Neutrophil (primary cell): ENCODE data around the gene STN1.

Experiments
- H3K27ac ChIP-seq: fragments of 200-600 bp; sonication (generic); 2 replicates; pipeline ENCODE4 v1.5.1; 2016; ENCODE audit warnings: mild to moderate bottlenecking, moderate library complexity
- H3K27me3 ChIP-seq: fragments of 200-600 bp; sonication (generic); 2 replicates; pipeline ENCODE4 v1.6.0; 2016; ENCODE audit warnings: mild to moderate bottlenecking
- H3K36me3 ChIP-seq: fragments of 200-600 bp; sonication (generic); 2 replicates; pipeline ENCODE4 v1.5.1; 2017
- H3K4me1 ChIP-seq, 2 experiments: fragments of 200-600 bp in 1 of 2; sonication (generic) in 1 of 2; 1 replicate in 1 of 2; 2 replicates in 1 of 2; pipeline versions ENCODE4 v1.5.1 to v1.6.1; 2013 to 2016; ENCODE audit warnings: low read depth in 1 of 2, low read length in 1 of 2, mild to moderate bottlenecking in 1 of 2, moderate library complexity in 1 of 2; ENCODE audit not compliant: control insufficient read depth in 1 of 2, insufficient read depth in 1 of 2
- H3K4me3 ChIP-seq, 2 experiments: fragments of 200-600 bp in 1 of 2; sonication (generic) in 1 of 2; 1 replicate in 1 of 2; 2 replicates in 1 of 2; pipeline ENCODE4 v1.5.1; 2013 to 2016; ENCODE audit warnings: low read depth in 1 of 2, low read length in 1 of 2, mild to moderate bottlenecking in 1 of 2, moderate library complexity in 1 of 2
- H3K9me3 ChIP-seq: fragments of 200-600 bp; sonication (generic); 2 replicates; pipeline ENCODE4 v1.5.1; 2016
- TF ChIP-seq, protein P1 (sequence below): fragments of 200-600 bp; sonication (generic); IDR thresholded peaks from 2 replicates; pipeline ENCODE4 v1.5.1; 2016; ENCODE audit warnings: antibody characterized with exemption

Gene STN1

DNA sequence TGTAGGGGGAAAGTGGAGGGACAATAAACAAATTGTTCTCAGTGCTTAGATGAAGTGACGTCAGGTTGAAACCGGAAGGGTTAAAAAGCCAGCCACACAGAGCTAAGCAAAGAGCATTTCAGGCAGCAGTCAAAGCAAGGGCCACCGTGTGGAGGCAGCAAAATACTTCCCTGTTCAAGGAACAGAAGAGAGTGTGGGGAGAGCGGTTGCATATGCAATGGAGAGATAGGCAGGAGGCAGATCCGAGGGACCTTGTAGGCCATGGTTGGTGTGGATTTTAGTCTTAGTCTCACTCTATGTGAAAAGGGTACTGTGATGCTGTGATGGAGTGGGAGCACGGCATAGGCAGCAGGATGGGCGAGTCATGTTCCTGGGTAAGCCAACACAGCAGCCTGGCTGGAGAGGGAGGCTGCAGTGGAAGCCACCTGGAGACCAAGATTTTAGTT, 3.8 kb upstream of the STN1 start:
- Histone ChIP-seq H3K36me3 (no peaks in the 10 kb centered on the region), H3K27ac (no peak overlapping the region), H3K27me3 (no peaks in the 10 kb centered on the region)

DNA sequence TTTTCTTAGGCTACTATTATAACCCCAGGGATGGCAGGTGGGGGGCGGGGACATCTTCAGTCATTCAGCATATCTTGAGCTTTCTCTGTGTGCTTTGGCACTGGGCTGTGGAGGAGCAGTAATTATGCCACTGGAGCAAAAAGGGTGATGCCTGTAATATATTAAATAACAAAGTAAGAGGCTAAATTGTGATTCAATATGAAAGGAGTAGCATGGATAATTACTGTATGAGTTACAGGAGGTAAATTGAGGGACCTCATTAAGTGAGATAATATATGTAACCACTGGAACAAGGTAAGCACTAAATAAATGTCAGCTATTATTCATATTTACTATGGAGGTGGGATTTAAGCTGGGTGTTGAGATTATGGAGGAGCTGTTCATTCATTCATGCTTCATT, 3.3 kb upstream of the STN1 start:
- Histone ChIP-seq H3K9me3 (no peaks in the 10 kb centered on the region), H3K27me3 (no peaks in the 10 kb centered on the region), H3K4me1 (peaks cover 22% of the 10 kb centered on the region in 2 experiments), H3K4me3 (no peak overlapping the region), H3K36me3 (no peaks in the 10 kb centered on the region), H3K27ac (no peak overlapping the region)
- TF ChIP-seq, protein P1, sequence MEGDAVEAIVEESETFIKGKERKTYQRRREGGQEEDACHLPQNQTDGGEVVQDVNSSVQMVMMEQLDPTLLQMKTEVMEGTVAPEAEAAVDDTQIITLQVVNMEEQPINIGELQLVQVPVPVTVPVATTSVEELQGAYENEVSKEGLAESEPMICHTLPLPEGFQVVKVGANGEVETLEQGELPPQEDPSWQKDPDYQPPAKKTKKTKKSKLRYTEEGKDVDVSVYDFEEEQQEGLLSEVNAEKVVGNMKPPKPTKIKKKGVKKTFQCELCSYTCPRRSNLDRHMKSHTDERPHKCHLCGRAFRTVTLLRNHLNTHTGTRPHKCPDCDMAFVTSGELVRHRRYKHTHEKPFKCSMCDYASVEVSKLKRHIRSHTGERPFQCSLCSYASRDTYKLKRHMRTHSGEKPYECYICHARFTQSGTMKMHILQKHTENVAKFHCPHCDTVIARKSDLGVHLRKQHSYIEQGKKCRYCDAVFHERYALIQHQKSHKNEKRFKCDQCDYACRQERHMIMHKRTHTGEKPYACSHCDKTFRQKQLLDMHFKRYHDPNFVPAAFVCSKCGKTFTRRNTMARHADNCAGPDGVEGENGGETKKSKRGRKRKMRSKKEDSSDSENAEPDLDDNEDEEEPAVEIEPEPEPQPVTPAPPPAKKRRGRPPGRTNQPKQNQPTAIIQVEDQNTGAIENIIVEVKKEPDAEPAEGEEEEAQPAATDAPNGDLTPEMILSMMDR, result no peak

More for the DNA sequence above, 3.8 kb upstream of the STN1 start:
- Histone ChIP-seq H3K4me3 (no peak overlapping the region), H3K4me1 (peaks cover 17% of the 10 kb centered on the region in 2 experiments), H3K9me3 (no peaks in the 10 kb centered on the region)
- TF ChIP-seq, protein P1, result no peak

DNA sequence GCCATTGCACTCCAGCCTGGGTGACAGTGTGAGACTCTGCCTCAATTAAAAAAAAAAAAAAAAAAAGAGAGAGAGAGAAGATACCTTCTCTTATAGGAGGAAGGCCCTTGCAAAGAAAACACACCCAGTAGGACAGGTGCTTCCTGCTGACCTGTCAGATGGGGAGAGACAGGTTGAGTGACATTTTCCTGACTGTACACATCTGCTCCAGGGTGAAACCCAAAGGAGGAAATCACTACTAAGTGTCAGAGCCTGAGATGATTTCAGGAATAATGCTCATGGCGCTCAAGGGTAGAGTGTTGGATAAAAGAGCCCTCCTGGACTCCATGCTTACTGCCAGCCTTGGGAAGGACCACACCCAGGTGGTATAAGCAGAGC, 1.7 kb upstream of the STN1 start:
- TF ChIP-seq, protein P1, result no peak
- no peaks in the 10 kb centered on the region for H3K36me3 ChIP-seq
- no peak overlapping the region for H3K27ac ChIP-seq
- no peaks in the 10 kb centered on the region for H3K27me3 ChIP-seq
- peaks cover 38 to 39% of the 10 kb centered on the region in 2 experiments for H3K4me1 ChIP-seq
- H3K4me3 ChIP-seq, result no peak overlapping the region
- H3K9me3 ChIP-seq, result no peaks in the 10 kb centered on the region

DNA sequence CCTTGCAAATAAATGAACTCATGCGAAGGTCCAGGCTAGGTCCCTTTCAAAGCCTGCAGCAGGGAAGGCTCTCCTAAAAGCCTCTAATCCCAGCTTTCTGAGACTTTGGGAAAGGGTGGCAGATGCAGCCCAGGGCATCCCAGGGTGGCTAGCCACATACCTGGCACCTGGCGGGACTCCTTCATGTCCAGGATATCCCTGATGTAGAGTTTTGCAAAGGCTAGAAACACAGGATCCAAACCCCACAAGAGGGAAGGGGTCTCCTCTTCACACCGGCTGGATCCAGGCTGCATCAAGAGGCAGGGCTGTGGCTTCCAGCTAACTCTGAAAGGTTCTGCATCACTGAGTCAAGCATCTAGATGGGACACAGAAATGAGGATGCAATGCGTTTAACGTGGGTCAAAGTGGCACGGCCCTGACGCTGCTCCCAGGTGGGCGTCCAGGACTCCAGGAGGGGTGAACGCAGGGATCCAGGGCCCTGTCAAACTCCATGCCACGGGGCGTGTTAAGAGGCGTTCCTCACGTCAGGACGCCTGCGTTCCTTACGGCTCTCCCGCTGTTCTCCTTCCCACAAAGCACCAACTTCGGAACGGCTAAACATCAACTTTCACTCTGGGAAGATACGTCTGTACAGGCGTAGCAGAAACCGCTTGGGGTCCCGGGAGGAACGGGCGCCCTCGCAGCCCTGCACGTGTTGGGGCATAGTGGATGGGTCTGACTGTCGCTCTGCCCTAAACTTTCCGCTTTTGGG, 507 bp downstream of the STN1 start:
- Histone ChIP-seq H3K36me3 (no peaks in the 10 kb centered on the region), H3K27ac (peak overlapping the region; percentile 78), H3K4me1 (peaks cover 50% of the 10 kb centered on the region in 2 experiments), H3K27me3 (no peaks in the 10 kb centered on the region), H3K4me3 (peak overlapping the region; percentile 71 to 94), H3K9me3 (no peaks in the 10 kb centered on the region)
- TF ChIP-seq, protein P1, result no peak

- no peaks in the 10 kb centered on the region for H3K27me3 ChIP-seq
- no peaks in the 10 kb centered on the region for H3K9me3 ChIP-seq
- H3K27ac ChIP-seq, result peak overlapping the region; percentile 78
- peaks cover 55 to 56% of the 10 kb centered on the region in 2 experiments for H3K4me1 ChIP-seq
- no peaks in the 10 kb centered on the region for H3K36me3 ChIP-seq
- peak overlapping the region; percentile 71 to 94 for H3K4me3 ChIP-seq
- TF ChIP-seq, protein P1, result no peak
These were observed 1.1 kb downstream of the STN1 start for GRCh38 chr10:103916876-103917275.
